Measurements from ENCODE around the gene PSMG3.

Gene PSMG3

DNA sequence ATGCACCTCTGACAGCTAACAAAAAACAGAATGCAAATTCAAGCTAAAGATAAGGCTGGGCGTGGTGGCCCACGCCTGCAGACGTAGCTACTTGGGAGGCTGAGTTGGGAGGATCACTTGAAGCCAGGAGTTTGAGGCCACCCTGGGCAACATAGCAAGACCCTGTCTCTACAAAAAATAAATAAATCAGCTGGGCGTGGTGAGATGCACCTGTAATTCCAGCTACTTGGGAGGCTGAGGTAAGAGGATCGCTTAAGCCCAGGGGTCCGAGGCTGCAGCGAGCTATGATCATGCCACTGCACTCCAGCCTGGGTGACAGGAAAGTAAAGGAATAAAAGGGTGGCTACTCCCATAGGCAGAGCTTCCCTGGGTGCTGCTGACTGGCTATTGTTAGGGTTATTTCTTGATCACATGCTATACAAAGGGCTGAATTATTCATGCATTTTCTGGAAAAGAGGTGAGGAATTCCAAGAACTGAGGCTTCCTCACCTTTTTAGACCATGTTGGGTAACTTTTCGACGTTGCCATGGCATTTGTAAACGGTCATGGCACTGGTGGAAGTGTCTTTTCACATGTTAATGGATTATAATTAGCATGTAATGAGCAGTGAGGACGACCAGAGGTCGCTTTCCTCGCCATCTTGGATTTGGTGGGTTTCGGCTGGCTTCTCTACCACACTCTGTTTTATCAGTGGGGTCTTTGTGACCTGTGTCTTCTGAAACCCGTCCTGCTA is 6.9 kb upstream of the PSMG3 start:
- no peaks in the 10 kb centered on the region for H3F3A ChIP-seq (ENCODE audit: insufficient read depth, low read length)
- H3K36me3 ChIP-seq (ENCODE audit: insufficient read depth, low read length) = no peaks in the 10 kb centered on the region
- H2AFZ ChIP-seq (ENCODE audit: low read length) = no peak overlapping the region
- TF ChIP-seq, protein P1, sequence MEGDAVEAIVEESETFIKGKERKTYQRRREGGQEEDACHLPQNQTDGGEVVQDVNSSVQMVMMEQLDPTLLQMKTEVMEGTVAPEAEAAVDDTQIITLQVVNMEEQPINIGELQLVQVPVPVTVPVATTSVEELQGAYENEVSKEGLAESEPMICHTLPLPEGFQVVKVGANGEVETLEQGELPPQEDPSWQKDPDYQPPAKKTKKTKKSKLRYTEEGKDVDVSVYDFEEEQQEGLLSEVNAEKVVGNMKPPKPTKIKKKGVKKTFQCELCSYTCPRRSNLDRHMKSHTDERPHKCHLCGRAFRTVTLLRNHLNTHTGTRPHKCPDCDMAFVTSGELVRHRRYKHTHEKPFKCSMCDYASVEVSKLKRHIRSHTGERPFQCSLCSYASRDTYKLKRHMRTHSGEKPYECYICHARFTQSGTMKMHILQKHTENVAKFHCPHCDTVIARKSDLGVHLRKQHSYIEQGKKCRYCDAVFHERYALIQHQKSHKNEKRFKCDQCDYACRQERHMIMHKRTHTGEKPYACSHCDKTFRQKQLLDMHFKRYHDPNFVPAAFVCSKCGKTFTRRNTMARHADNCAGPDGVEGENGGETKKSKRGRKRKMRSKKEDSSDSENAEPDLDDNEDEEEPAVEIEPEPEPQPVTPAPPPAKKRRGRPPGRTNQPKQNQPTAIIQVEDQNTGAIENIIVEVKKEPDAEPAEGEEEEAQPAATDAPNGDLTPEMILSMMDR (IDR thresholded peaks at IDR 0.05; ENCODE audit: low read length) = no peak
- TF ChIP-seq EZH2 (IDR thresholded peaks at IDR 0.05; ENCODE audit: borderline replicate concordance, low read length) = no peak
- no peaks in the 10 kb centered on the region for H3K79me2 ChIP-seq (ENCODE audit: insufficient read depth, low read length)
- H3K4me2 ChIP-seq (ENCODE audit: low read length) = no peak overlapping the region
- H3K27me3 ChIP-seq (ENCODE audit: insufficient read depth, low read length) = no peaks in the 10 kb centered on the region
- no peaks in the 10 kb centered on the region for H3K4me1 ChIP-seq (ENCODE audit: insufficient read depth, low read length, severe bottlenecking)
- H3K27ac ChIP-seq (ENCODE audit: low read depth, low read length, poor library complexity, severe bottlenecking) = no peak overlapping the region
- H4K20me1 ChIP-seq (ENCODE audit: insufficient read depth, low read length) = no peaks in the 10 kb centered on the region
- no peaks in the 10 kb centered on the region for H3K9me3 ChIP-seq (ENCODE audit: low read length)
- no peaks in the 10 kb centered on the region for H3K9me2 ChIP-seq (ENCODE audit: low read depth, low read length)
- H3K9ac ChIP-seq (ENCODE audit: low read length) = no peak overlapping the region
- H3K4me3 ChIP-seq (ENCODE audit: low read depth, low read length, poor library complexity, severe bottlenecking) = no peak overlapping the region

DNA sequence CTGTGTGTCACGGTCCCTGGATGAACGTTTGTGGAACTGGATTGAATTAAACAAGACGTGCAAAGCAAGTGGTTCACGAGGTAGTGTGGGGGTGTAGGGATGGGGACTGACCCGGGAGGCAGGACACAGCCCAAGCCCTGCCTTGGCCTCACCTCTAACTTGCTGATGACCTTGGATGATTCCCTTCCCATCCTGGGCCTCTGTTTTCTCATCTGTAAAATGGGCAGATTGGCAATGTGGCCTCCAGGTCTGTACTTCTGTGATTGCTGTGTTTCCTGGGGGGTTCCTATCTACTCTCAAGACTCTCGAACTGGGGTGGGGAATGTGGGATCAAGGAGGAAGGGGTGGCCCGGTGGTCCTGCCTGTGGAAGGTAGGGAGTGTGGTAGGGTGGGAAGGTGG is 6.0 kb upstream of the PSMG3 start:
- no peaks in the 10 kb centered on the region for H4K20me1 ChIP-seq (ENCODE audit: insufficient read depth, low read length)
- no peak overlapping the region for H3K27ac ChIP-seq (ENCODE audit: low read depth, low read length, poor library complexity, severe bottlenecking)
- no peak overlapping the region for H3K9ac ChIP-seq (ENCODE audit: low read length)
- no peaks in the 10 kb centered on the region for H3K27me3 ChIP-seq (ENCODE audit: insufficient read depth, low read length)
- H3K36me3 ChIP-seq (ENCODE audit: insufficient read depth, low read length) = no peaks in the 10 kb centered on the region
- H3K4me1 ChIP-seq (ENCODE audit: insufficient read depth, low read length, severe bottlenecking) = peaks cover 7% of the 10 kb centered on the region
- H3K4me2 ChIP-seq (ENCODE audit: low read length) = no peak overlapping the region
- no peak overlapping the region for H3K4me3 ChIP-seq (ENCODE audit: low read depth, low read length, poor library complexity, severe bottlenecking)
- no peaks in the 10 kb centered on the region for H3K9me2 ChIP-seq (ENCODE audit: low read depth, low read length)
- no peaks in the 10 kb centered on the region for H3K79me2 ChIP-seq (ENCODE audit: insufficient read depth, low read length)
- H3K9me3 ChIP-seq (ENCODE audit: low read length) = no peaks in the 10 kb centered on the region
- no peaks in the 10 kb centered on the region for H3F3A ChIP-seq (ENCODE audit: insufficient read depth, low read length)
- TF ChIP-seq, protein P1 (IDR thresholded peaks at IDR 0.05; ENCODE audit: low read length) = no peak
- no peak for TF ChIP-seq EZH2 (IDR thresholded peaks at IDR 0.05; ENCODE audit: borderline replicate concordance, low read length)
- no peak overlapping the region for H2AFZ ChIP-seq (ENCODE audit: low read length)

DNA sequence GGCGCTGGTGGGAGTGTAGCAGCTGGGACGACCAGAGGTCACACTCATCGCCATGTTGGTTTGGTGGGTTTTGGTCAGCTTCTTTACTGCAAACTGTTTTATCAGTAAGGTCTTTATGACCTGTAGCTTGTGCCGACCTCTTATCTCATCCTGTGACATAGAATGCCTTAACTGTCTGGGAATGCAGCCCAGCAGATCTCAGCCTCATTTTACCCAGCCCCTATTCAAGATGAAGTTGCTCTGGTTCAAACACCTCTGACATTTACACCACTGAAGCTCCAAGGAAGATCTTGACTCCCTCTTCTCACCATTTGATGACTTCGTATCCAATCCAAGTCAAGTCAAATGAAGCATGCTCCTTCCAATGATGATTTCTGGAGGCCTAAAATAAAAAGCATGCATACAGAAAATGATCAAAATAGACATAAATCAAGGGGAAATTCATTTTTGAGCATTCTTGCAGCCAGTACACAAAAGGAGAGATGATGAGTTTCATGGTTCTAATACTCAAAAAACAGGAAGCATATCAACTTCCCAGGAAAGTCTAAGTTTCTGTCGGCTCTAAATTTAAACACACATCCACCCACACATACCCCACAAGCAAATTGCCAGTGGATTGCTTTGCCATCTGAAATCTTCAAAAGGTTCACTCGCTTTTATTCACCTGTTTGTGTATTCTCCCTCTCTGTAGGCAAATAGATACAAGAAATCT is 2.4 kb upstream of the PSMG3 start:
- Histone ChIP-seq H3K9ac (ENCODE audit: low read length) (no peak overlapping the region), H4K20me1 (ENCODE audit: insufficient read depth, low read length) (no peaks in the 10 kb centered on the region), H3K4me3 (ENCODE audit: low read depth, low read length, poor library complexity, severe bottlenecking) (no peak overlapping the region), H3F3A (ENCODE audit: insufficient read depth, low read length) (no peaks in the 10 kb centered on the region), H3K79me2 (ENCODE audit: insufficient read depth, low read length) (no peaks in the 10 kb centered on the region), H3K9me3 (ENCODE audit: low read length) (no peaks in the 10 kb centered on the region), H3K4me2 (ENCODE audit: low read length) (no peak overlapping the region), H3K27ac (ENCODE audit: low read depth, low read length, poor library complexity, severe bottlenecking) (no peak overlapping the region), H3K9me2 (ENCODE audit: low read depth, low read length) (no peaks in the 10 kb centered on the region), H3K27me3 (ENCODE audit: insufficient read depth, low read length) (no peaks in the 10 kb centered on the region), H3K4me1 (ENCODE audit: insufficient read depth, low read length, severe bottlenecking) (peaks cover 19% of the 10 kb centered on the region), H3K36me3 (ENCODE audit: insufficient read depth, low read length) (peaks cover 7% of the 10 kb centered on the region), H2AFZ (ENCODE audit: low read length) (no peak overlapping the region)
- TF ChIP-seq EZH2 (IDR thresholded peaks at IDR 0.05; ENCODE audit: borderline replicate concordance, low read length) = no peak

Measured in OCI-LY1 (cell line).